ENCODE measurements around the gene RNF7. TPM values are rescaled to one million over a fixed set of nuclear protein-coding genes. Genes with fewer than 3 reads are reported as not detected.
"Not testable (repeated sequence)": the region's sequence is repeated elsewhere in the genome, so short reads cannot be mapped to it uniquely, and the experiment has no call there.

Gene RNF7
- total RNA-seq, 1 donor from 2014 or later = 109 TPM

DNA sequence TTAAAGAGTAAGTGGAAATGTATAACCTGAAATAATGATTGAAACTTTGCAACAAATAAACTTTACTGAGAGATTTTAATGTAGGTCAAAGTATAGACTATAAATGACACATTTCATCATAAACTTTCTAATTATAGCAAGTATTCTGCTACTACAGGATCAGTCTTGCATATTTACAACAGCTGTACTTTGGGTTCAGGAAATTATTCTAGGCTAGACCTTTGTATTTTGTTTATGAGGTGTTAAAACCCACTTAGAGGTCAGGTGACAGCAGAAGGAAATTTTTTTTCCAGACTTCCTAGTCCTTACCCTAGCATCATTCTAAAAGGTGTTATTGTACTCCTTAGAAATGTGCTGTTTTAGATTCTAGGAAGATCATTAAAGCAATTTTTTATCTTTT is 2.3 kb downstream of the RNF7 start:
- Mint-ChIP-seq H3K4me3 (ENCODE audit: low read depth) (no peak overlapping the region), H3K36me3 (ENCODE audit: insufficient read depth) (peaks cover 9% of the 10 kb centered on the region), H3K4me1 (ENCODE audit: low read depth) (peaks cover 27% of the 10 kb centered on the region), H3K27ac (no peak overlapping the region), H3K9me3 (ENCODE audit: low read depth) (no peaks in the 10 kb centered on the region), H3K27me3 (no peaks in the 10 kb centered on the region)
- TF ChIP-seq, protein P1, sequence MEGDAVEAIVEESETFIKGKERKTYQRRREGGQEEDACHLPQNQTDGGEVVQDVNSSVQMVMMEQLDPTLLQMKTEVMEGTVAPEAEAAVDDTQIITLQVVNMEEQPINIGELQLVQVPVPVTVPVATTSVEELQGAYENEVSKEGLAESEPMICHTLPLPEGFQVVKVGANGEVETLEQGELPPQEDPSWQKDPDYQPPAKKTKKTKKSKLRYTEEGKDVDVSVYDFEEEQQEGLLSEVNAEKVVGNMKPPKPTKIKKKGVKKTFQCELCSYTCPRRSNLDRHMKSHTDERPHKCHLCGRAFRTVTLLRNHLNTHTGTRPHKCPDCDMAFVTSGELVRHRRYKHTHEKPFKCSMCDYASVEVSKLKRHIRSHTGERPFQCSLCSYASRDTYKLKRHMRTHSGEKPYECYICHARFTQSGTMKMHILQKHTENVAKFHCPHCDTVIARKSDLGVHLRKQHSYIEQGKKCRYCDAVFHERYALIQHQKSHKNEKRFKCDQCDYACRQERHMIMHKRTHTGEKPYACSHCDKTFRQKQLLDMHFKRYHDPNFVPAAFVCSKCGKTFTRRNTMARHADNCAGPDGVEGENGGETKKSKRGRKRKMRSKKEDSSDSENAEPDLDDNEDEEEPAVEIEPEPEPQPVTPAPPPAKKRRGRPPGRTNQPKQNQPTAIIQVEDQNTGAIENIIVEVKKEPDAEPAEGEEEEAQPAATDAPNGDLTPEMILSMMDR (IDR thresholded peaks at IDR 0.05; ENCODE audit: unreplicated experiment) = no peak
- DNase-seq (ENCODE audit: low spot score, unreplicated experiment) = no peak

DNA sequence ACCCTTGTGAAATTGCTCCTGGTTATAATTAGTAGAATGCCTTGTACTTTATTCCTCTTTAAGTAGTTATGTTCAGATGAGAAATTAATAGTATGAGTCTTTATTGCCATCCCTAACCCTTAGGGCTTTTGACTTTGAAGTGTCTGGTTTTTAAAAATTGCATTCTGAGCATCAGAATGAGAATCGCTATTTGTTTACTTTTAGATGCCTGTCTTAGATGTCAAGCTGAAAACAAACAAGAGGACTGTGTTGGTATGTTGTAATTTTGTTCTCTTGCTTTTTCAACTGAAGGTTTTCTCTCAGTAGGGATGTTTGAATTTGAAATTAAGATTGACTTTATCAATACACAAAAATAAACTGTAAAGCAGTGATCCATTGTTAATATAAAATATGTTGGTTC is 5.2 kb downstream of the RNF7 start:
- H3K36me3 Mint-ChIP-seq (ENCODE audit: insufficient read depth) = peaks cover 14% of the 10 kb centered on the region
- no peak overlapping the region for H3K27ac Mint-ChIP-seq
- H3K27me3 Mint-ChIP-seq = no peaks in the 10 kb centered on the region
- no peak for DNase-seq (ENCODE audit: low spot score, unreplicated experiment)
- peaks cover 27% of the 10 kb centered on the region for H3K4me1 Mint-ChIP-seq (ENCODE audit: low read depth)
- no peaks in the 10 kb centered on the region for H3K9me3 Mint-ChIP-seq (ENCODE audit: low read depth)
- no peak overlapping the region for H3K4me3 Mint-ChIP-seq (ENCODE audit: low read depth)
- TF ChIP-seq, protein P1 (IDR thresholded peaks at IDR 0.05; ENCODE audit: unreplicated experiment) = no peak

DNA sequence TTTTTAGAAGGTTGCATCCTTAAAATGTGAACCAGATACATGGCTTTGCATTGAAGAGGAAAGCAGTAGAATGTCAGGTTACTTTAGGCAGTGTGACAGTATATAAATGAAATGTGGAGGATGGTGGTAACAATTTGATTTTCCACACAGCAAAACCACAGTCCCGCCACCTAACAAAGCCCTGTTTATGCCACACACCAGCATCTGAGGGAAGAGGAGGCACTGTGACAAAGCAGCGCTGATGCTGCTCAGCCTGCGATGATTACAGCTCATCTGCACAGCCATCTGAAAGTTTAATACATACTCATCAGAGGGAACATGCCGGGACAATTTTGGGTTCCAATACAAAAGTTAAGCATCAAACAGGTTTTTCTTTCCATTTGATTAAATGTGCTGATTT is 8.9 kb downstream of the RNF7 start:
- DNase-seq (ENCODE audit: low spot score, unreplicated experiment) = no peak
- Mint-ChIP-seq H3K4me1 (ENCODE audit: low read depth) (peaks cover 10% of the 10 kb centered on the region), H3K27ac (no peak overlapping the region), H3K9me3 (ENCODE audit: low read depth) (no peaks in the 10 kb centered on the region), H3K4me3 (ENCODE audit: low read depth) (no peak overlapping the region), H3K27me3 (no peaks in the 10 kb centered on the region), H3K36me3 (ENCODE audit: insufficient read depth) (peaks cover 17% of the 10 kb centered on the region)
- TF ChIP-seq, protein P1 (IDR thresholded peaks at IDR 0.05; ENCODE audit: unreplicated experiment) = no peak

DNA sequence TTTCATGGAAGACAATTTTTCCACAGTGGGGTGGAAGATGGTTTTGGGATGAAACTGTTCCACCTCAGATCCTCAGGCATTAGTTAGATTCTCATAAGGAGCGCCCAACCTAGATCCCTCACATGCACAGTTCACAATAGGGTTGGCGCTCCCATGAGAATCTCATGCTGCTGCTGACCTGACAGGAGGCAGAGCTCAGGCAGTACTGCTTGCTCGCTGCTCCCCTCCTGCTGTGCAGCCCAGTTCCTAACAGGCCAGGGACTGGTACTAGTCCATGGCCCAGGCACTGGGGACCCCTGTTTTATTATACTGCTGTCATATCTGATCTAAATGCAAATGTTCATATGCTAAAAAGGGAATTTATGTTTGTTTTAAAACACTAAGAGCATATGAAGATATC is 15.3 kb downstream of the RNF7 start:
- H3K36me3 Mint-ChIP-seq (ENCODE audit: insufficient read depth) = peaks cover 3% of the 10 kb centered on the region
- DNase-seq (ENCODE audit: low spot score, unreplicated experiment) = no peak
- no peaks in the 10 kb centered on the region for H3K4me1 Mint-ChIP-seq (ENCODE audit: low read depth)
- H3K27me3 Mint-ChIP-seq = no peaks in the 10 kb centered on the region
- H3K9me3 Mint-ChIP-seq (ENCODE audit: low read depth) = no peaks in the 10 kb centered on the region
- no peak overlapping the region for H3K27ac Mint-ChIP-seq
- no peak overlapping the region for H3K4me3 Mint-ChIP-seq (ENCODE audit: low read depth)
- TF ChIP-seq, protein P1 (IDR thresholded peaks at IDR 0.05; ENCODE audit: unreplicated experiment) = no peak

DNA sequence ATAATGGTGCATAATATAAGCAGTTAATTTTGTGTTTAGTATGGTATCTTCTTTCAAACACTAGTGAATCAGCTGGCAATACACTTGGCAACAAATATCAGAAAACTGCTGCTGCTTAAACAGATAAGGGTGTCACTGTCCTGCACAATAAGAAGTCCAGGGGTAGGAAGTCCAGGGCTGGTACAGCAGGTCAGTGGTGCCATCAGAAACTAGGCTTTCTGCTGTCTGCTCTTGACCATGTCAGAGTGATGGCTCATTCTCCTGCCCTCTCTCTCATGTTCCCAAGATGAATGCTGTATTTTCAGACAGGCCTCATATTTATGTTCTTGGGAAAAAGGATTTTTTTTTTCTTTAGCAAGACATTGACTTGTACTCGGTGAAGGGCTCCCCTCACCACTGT is 15.9 kb downstream of the RNF7 start:
- DNase-seq (ENCODE audit: low spot score, unreplicated experiment) = no peak
- TF ChIP-seq, protein P1 (IDR thresholded peaks at IDR 0.05; ENCODE audit: unreplicated experiment) = no peak
- Mint-ChIP-seq H3K36me3 (ENCODE audit: insufficient read depth) (peaks cover 3% of the 10 kb centered on the region), H3K4me3 (ENCODE audit: low read depth) (no peak overlapping the region), H3K27me3 (no peaks in the 10 kb centered on the region), H3K4me1 (ENCODE audit: low read depth) (no peaks in the 10 kb centered on the region), H3K9me3 (ENCODE audit: low read depth) (no peaks in the 10 kb centered on the region), H3K27ac (no peak overlapping the region)

- H3K36me3 Mint-ChIP-seq (ENCODE audit: insufficient read depth); H3K4me1 Mint-ChIP-seq (ENCODE audit: low read depth); H3K27ac Mint-ChIP-seq; H3K27me3 Mint-ChIP-seq; DNase-seq (ENCODE audit: low spot score, unreplicated experiment); H3K9me3 Mint-ChIP-seq (ENCODE audit: low read depth); H3K4me3 Mint-ChIP-seq (ENCODE audit: low read depth): not testable (repeated sequence)
Observed at GRCh38 chr3:141762552-141762951, 24.5 kb downstream of the RNF7 start.

Measured in progenitor cell of endocrine pancreas (in vitro differentiated cells).